AG04449 (cell line): ENCODE results near the gene RIT2.

Source experiments
- CTCF ChIA-PET: fragments of 350-600 bp; formaldehyde crosslinking; extraction: SDS; loops from one replicate; lab custom pipeline; 2021; ENCODE audit warnings: antibody characterized with exemption; lab: Yijun Ruan, JAX
- POLR2A ChIA-PET: fragments of 400-600, 350-600 bp; formaldehyde crosslinking; extraction: SDS; loops from one replicate; lab custom pipeline; 2020; ENCODE audit warnings: antibody characterized with exemption, inconsistent platforms; lab: Yijun Ruan, JAX
- DNase-seq: peaks from one replicate; pipeline ENCODE4 v3.0.0-alpha.2; 2010; ENCODE audit warnings: low read depth, low spot score
- H3K4me3 ChIP-seq: 2 replicates; pipeline ENCODE4 v1.5.1; 2011; ENCODE audit warnings: low read depth, mild to moderate bottlenecking, control low read depth, low read length
- TF ChIP-seq, protein P1 (sequence below): IDR thresholded peaks from one replicate; pipeline ENCODE4 v1.5.1; 2011; ENCODE audit warnings: mild to moderate bottlenecking, moderate library complexity, low read length, control low read depth, inconsistent platforms; ENCODE audit not compliant: insufficient read depth; ENCODE audit errors: missing control alignments

The RIT2 gene

DNA sequence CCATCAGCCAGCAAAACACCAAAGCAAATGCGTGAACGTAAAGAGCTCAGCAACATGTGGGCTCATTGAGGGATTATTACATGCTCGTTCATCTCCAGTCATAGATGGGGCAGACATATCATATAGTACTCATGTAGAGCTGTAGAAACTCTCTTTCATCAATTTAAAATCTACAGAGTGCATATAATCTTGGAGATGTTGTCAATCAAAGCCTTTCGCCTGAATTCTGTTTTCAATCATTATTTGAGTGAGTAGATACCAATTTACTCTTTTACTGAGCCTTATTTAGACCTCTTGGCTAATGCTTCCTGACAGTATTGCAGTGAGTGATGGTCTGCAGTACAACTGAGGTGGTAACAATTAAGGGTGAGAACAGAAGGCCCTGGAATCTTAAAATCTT is 7.0 kb downstream of the RIT2 start:
- ChIA-PET CTCF (no interaction called here), POLR2A (no interaction called here)
- TF ChIP-seq, protein P1, sequence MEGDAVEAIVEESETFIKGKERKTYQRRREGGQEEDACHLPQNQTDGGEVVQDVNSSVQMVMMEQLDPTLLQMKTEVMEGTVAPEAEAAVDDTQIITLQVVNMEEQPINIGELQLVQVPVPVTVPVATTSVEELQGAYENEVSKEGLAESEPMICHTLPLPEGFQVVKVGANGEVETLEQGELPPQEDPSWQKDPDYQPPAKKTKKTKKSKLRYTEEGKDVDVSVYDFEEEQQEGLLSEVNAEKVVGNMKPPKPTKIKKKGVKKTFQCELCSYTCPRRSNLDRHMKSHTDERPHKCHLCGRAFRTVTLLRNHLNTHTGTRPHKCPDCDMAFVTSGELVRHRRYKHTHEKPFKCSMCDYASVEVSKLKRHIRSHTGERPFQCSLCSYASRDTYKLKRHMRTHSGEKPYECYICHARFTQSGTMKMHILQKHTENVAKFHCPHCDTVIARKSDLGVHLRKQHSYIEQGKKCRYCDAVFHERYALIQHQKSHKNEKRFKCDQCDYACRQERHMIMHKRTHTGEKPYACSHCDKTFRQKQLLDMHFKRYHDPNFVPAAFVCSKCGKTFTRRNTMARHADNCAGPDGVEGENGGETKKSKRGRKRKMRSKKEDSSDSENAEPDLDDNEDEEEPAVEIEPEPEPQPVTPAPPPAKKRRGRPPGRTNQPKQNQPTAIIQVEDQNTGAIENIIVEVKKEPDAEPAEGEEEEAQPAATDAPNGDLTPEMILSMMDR = no peak
- DNase-seq = no peak
- no peak overlapping the region for H3K4me3 ChIP-seq

DNA sequence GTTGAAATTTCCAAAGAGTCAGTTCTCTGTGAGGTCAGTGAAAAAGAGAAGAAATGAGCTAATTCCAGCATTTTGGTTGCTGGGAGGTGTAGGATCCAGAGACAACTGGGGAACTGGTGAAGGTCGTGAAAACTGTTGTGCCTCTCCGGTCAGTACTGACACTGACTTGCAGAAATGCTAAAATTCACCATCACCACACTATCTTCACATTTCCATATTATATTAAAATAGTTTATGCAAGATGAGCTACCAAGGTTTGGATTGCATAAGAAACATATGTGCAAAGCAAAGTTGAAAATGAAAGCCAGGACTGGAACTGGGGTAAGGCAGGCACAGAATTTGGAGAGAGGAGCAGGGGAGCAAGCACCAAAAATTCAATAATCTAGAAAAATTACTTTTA is 21.8 kb downstream of the RIT2 start:
- H3K4me3 ChIP-seq = no peak overlapping the region
- TF ChIP-seq, protein P1 = no peak
- CTCF ChIA-PET = no interaction called here
- DNase-seq = no peak
- POLR2A ChIA-PET = no interaction called here

DNA sequence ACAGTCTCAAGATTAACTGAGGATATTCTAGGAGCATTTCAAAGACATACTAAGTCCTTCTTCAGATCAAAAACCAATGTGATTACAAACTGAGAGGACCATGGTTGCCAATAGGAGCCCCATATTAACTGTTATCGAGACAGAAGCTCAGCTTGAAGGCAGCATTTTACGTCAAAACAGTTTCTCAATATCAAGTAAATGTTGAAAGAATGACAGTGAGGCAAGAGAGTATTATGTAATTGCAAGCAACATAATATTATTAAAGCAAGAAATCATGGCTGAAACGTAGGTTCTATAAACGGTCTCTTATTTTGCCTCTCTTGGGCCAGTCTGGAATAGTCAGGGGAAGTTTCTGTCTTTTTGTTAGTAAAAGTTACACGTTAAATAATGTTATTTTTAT is 22.9 kb downstream of the RIT2 start:
- no peak for DNase-seq
- no peak overlapping the region for H3K4me3 ChIP-seq
- ChIA-PET CTCF (no interaction called here), POLR2A (no interaction called here)
- TF ChIP-seq, protein P1 = no peak

DNA sequence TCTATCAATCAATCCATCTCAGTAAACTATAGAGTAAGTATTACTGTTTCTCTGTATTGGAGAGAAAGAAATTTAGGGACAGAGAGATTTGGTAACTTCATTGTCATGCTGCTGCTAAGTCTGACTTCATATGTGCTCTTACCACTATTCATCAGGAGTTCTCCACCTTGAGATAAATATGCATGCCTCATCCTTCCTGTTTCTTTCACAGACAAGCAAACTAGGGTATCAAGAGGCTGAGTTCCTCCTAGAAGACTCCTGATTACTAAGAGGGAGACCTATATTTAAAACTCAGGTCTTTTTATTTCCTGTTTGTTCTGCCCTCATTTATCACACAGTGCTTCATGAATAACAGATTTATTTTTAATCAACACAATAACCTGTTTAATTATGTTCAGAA is 34.1 kb downstream of the RIT2 start:
- CTCF ChIA-PET = no interaction called here
- no peak for DNase-seq
- TF ChIP-seq, protein P1 = no peak

DNA sequence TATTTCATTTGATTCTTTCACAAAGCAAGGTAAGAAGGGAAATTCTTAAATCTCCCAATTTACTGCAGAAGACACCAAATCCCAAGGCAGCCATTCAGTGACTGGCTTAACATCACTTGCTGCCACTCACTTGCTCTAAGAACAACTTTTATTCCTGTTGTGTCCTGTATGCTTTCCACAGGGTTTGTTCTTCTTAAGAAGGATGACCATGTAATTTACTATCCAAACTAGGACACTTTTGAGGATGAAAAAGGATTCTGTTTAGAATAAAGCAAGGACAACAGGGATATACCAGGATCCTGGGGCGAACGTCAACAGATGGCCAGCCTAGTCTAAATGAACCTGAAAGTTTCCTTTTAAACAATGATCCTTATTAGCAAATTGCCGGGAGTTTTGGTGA is 34.8 kb downstream of the RIT2 start:
- H3K4me3 ChIP-seq = no peak overlapping the region
- TF ChIP-seq, protein P1 = no peak
- ChIA-PET CTCF (no interaction called here), POLR2A (no interaction called here)
- no peak for DNase-seq

More for the DNA sequence above, 34.1 kb downstream of the RIT2 start:
- no peak overlapping the region for H3K4me3 ChIP-seq
- POLR2A ChIA-PET = no interaction called here

DNA sequence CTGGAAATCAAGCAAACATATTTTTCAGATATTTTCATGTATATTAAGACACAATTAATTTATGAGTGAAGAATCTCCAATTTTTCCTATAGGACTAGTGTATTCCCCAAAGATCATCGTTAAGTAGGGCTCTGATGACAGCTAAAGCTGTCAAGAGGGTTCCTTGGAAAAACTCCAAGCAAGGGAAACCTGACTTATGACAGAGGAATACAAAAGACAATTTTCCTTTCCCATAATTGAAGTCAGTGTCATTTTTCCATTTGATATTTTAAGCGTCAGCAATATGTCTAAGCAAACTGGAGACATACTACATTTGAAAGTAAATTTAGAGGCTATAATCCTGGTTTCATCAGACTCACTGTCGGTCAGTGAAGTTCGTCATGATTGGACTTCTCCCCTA is 36.1 kb downstream of the RIT2 start:
- TF ChIP-seq, protein P1 = no peak
- DNase-seq = no peak
- H3K4me3 ChIP-seq = no peak overlapping the region
- ChIA-PET POLR2A (no interaction called here), CTCF (no interaction called here)
